Neural progenitor cell (in vitro differentiated cells): Measurements from ENCODE around the gene SELENOM. TPM values are rescaled to one million over a fixed set of nuclear protein-coding genes. Genes with fewer than 3 reads are reported as not detected.

ENCODE experiments used
- DNase-seq: peaks from one replicate; pipeline ENCODE4 v3.0.0-alpha.2; 2016; ENCODE audit warnings: low spot score
- H2AFZ ChIP-seq: fragments of 200-600 bp; sonication (generic); replicated peaks from 2 replicates; pipeline ENCODE4 v1.6.1; 2016; ENCODE audit warnings: antibody characterized with exemption
- H3F3A ChIP-seq: fragments of 200-600 bp; sonication (generic); 2 replicates; pipeline ENCODE4 v1.6.1; 2016; ENCODE audit warnings: antibody characterized with exemption, low read depth
- H3K27ac ChIP-seq: fragments of 200-600 bp; sonication (generic); 2 replicates; pipeline ENCODE4 v1.5.1; 2016; ENCODE audit warnings: mild to moderate bottlenecking
- H3K27me3 ChIP-seq: fragments of 200-600 bp; sonication (generic); 2 replicates; pipeline ENCODE4 v1.6.1; 2016; ENCODE audit warnings: mild to moderate bottlenecking, moderate library complexity
- H3K36me3 ChIP-seq: fragments of 200-600 bp; sonication (generic); 2 replicates; pipeline ENCODE4 v1.5.1; 2016
- H3K4me1 ChIP-seq: fragments of 200-600 bp; sonication (generic); 2 replicates; pipeline ENCODE4 v1.6.1; 2016; ENCODE audit warnings: mixed run types
- H3K4me2 ChIP-seq: fragments of 200-600 bp; sonication (generic); 2 replicates; pipeline ENCODE4 v1.6.1; 2016
- H3K4me3 ChIP-seq: fragments of 200-600 bp; sonication (generic); 2 replicates; pipeline ENCODE4 v1.5.1; 2016
- H3K79me2 ChIP-seq: fragments of 200-600 bp; sonication (generic); 2 replicates; pipeline ENCODE4 v1.6.1; 2016; ENCODE audit warnings: low read depth
- H3K9ac ChIP-seq: fragments of 200-600 bp; sonication (generic); 2 replicates; pipeline ENCODE4 v1.6.1; 2016
- H3K9me3 ChIP-seq: fragments of 200-600 bp; sonication (generic); 2 replicates; pipeline ENCODE4 v1.5.1; 2016; ENCODE audit warnings: low read depth
- H4K20me1 ChIP-seq: fragments of 200-600 bp; sonication (generic); 2 replicates; pipeline ENCODE4 v1.6.1; 2016; ENCODE audit warnings: low read depth
- H3K27ac Mint-ChIP-seq: 3 replicates; pipeline ENCODE4 v1.8.0; 2021; ENCODE audit warnings: mixed read lengths
- H3K27me3 Mint-ChIP-seq: 2 replicates; pipeline ENCODE4 v1.8.0; 2022; ENCODE audit warnings: low read depth, mild to moderate bottlenecking, inconsistent platforms, moderate library complexity, mixed read lengths; ENCODE audit not compliant: insufficient read depth
- H3K36me3 Mint-ChIP-seq: 3 replicates; pipeline ENCODE4 v1.8.0; 2021; ENCODE audit warnings: mixed read lengths
- H3K4me1 Mint-ChIP-seq: 3 replicates; pipeline ENCODE4 v1.8.0; 2021; ENCODE audit warnings: mixed read lengths
- H3K4me3 Mint-ChIP-seq: 3 replicates; pipeline ENCODE4 v1.8.0; 2021; ENCODE audit warnings: mild to moderate bottlenecking, moderate library complexity, mixed read lengths
- H3K9me3 Mint-ChIP-seq: 3 replicates; pipeline ENCODE4 v1.8.0; 2020; ENCODE audit warnings: mixed read lengths
- CTCF ChIP-seq: fragments of 200-600 bp; sonication (generic); IDR thresholded peaks from 2 replicates; pipeline ENCODE4 v1.5.1; 2017; ENCODE audit warnings: antibody characterized with exemption, mild to moderate bottlenecking
- EZH2 ChIP-seq: fragments of 200-600 bp; sonication (generic); IDR thresholded peaks from 2 replicates; pipeline ENCODE4 v1.6.1; 2017; ENCODE audit warnings: antibody characterized with exemption, mild to moderate bottlenecking, moderate library complexity
- EZH2phosphoT487 ChIP-seq: fragments of 200-600 bp; sonication (generic); IDR thresholded peaks from 2 replicates; pipeline ENCODE4 v1.6.1; 2017; ENCODE audit warnings: antibody characterized with exemption
- total RNA-seq: library from RNA; depleted of rRNA; stranded (reverse); fragments of >200 nt; gene quantifications from 2 replicates; pipeline ENCODE4 v1.2.3, GENCODE V29; 2015; ENCODE audit warnings: low replicate concordance

Gene SELENOM
- total RNA-seq, 1 donor from 2014 or later: 7.4 TPM

DNA sequence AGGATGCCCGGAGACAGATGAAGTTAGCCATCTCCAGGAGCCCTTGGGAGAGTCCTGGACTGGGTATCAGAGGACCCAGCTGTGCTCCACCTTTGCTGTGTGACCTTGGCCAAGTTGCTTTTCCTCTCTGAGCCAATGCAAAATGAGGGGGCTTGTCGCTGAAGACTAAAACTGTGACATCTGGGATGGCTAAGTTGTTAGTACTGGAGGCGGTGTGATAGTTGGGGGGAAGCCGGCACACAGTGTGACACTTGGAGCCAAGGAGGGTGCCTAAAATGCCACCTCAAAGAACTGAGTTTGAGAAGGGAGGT, 15.9 kb upstream of the SELENOM start:
- Histone ChIP-seq H3K36me3 (no peaks in the 10 kb centered on the region), H3F3A (no peaks in the 10 kb centered on the region), H3K4me2 (peak overlapping the region; percentile 77), H3K9me3 (no peaks in the 10 kb centered on the region), H3K4me3 (peak overlapping the region; percentile 44), H3K27ac (no peak overlapping the region), H3K9ac (peak overlapping the region; percentile 33), H3K4me1 (peaks cover 3% of the 10 kb centered on the region), H3K27me3 (no peaks in the 10 kb centered on the region), H3K79me2 (no peaks in the 10 kb centered on the region), H4K20me1 (no peaks in the 10 kb centered on the region), H2AFZ (no peak overlapping the region)
- TF ChIP-seq EZH2 (no peak), CTCF (no peak)
- Mint-ChIP-seq H3K4me1 (peaks cover 13% of the 10 kb centered on the region), H3K4me3 (peak overlapping the region; percentile 72), H3K27me3 (no peaks in the 10 kb centered on the region), H3K9me3 (no peaks in the 10 kb centered on the region), H3K27ac (no peak overlapping the region), H3K36me3 (no peaks in the 10 kb centered on the region)
- DNase-seq: no peak

- TF ChIP-seq EZH2: no peak
- TF ChIP-seq EZH2phosphoT487: no peak
- no peak for TF ChIP-seq CTCF
- no peak within 1 kb of the TSS for H3K27ac ChIP-seq
- no peaks in the 10 kb centered on the region for H3K36me3 Mint-ChIP-seq
- H3K27ac Mint-ChIP-seq: peak within 1 kb of the TSS; percentile 72
- H3K4me3 Mint-ChIP-seq: peak within 1 kb of the TSS; percentile 73
- H3K4me3 ChIP-seq: peak within 1 kb of the TSS; percentile 44
- no peaks in the 10 kb centered on the region for H3K79me2 ChIP-seq
- H3K9me3 Mint-ChIP-seq: no peaks in the 10 kb centered on the region
- H3K4me2 ChIP-seq: peak within 1 kb of the TSS; percentile 77
- H3K27me3 Mint-ChIP-seq: peaks cover 2% of the 10 kb centered on the region
- H3K9ac ChIP-seq: peak within 1 kb of the TSS; percentile 33
- H3K9me3 ChIP-seq: no peaks in the 10 kb centered on the region
- no peaks in the 10 kb centered on the region for H3F3A ChIP-seq
- peak within 1 kb of the TSS; percentile 78 for H2AFZ ChIP-seq
- peak; percentile 58 for DNase-seq
- H3K4me1 Mint-ChIP-seq: peaks cover 13% of the 10 kb centered on the region
- peaks cover 3% of the 10 kb centered on the region for H3K4me1 ChIP-seq
- H3K27me3 ChIP-seq: no peaks in the 10 kb centered on the region
- no peaks in the 10 kb centered on the region for H4K20me1 ChIP-seq
- H3K36me3 ChIP-seq: no peaks in the 10 kb centered on the region
Observed at GRCh38 chr22:31122532-31123291, 15.3 kb upstream of the SELENOM start, which contains the start of gene INPP5J. Gene INPP5J (plus strand): TSS chr22:31122966. CDS start chr22:31123015, 49 bp downstream.

DNA sequence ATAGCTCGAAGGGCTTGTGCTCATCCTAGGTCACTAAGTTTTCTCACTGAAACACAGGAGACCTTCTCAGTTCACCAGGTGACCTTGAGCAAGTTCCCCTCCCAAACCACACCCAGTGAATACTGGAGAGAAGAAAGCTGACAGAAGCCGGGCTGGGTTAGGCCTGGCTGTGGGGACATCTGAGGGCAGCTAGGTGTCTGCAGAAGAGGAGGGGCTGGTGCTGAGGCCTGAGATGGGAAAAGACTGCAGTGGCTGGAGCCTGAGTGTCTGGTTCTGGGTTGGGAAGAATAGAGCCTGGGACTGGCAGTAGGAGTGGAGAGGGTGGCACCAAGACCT, 14.8 kb upstream of the SELENOM start:
- no peak overlapping the region for H3K9ac ChIP-seq
- Mint-ChIP-seq H3K4me3 (peak overlapping the region; percentile 73), H3K27me3 (peaks cover 2% of the 10 kb centered on the region), H3K9me3 (no peaks in the 10 kb centered on the region), H3K4me1 (peaks cover 13% of the 10 kb centered on the region), H3K36me3 (no peaks in the 10 kb centered on the region), H3K27ac (peak overlapping the region; percentile 27)
- peaks cover 3% of the 10 kb centered on the region for H3K4me1 ChIP-seq
- no peak for DNase-seq
- H2AFZ ChIP-seq: no peak overlapping the region
- H3K79me2 ChIP-seq: no peaks in the 10 kb centered on the region
- no peak overlapping the region for H3K4me2 ChIP-seq
- H4K20me1 ChIP-seq: no peaks in the 10 kb centered on the region
- no peak overlapping the region for H3K4me3 ChIP-seq
- no peaks in the 10 kb centered on the region for H3K9me3 ChIP-seq
- H3F3A ChIP-seq: no peaks in the 10 kb centered on the region
- H3K36me3 ChIP-seq: no peaks in the 10 kb centered on the region
- no peak for TF ChIP-seq EZH2
- no peak for TF ChIP-seq CTCF
- TF ChIP-seq EZH2phosphoT487: no peak
- H3K27ac ChIP-seq: no peak overlapping the region
- H3K27me3 ChIP-seq: no peaks in the 10 kb centered on the region
